ENCODE measurements around the gene CARD11. TPM values are rescaled to one million over a fixed set of nuclear protein-coding genes. Genes with fewer than 3 reads are reported as not detected.

CARD11 gene
- total RNA-seq, 1 donor: under 0.01 TPM

DNA sequence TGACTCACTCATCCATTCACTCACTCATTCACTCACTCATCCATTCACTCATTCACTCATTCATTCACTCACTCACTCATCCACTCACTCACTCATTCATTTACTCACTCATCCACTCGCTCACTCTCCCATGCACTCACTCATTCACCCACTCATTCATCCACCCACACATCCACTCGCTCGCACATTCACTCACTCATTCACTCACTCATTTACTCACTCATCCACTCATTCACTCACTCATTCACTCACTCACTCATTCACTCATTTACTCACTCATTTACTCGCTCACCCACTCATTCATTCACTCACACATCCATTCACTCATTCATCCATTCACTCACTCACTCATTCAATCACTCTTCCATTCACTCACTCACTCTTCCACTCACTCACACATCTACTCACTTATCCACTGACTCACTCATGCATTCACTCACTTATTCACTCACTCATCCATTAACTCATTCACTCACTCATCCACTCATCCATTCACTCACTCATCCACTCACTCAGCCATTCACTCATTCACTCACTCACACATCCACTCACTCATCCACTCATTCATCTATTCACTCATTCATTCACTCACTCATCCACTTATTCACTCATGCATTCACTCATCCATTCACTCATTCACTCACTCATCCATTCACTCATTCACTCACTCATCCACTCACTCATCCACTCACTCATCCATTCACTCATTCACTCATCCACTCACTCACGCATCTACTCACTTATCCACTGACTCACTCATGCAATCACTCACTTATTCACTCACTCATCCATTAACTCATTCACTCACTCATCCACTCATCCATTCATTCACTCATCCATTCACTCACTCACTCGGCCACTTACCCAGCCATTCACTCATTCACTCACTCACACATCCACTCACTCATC, 74.0 kb downstream of the CARD11 start:
- TF ChIP-seq, protein P1, sequence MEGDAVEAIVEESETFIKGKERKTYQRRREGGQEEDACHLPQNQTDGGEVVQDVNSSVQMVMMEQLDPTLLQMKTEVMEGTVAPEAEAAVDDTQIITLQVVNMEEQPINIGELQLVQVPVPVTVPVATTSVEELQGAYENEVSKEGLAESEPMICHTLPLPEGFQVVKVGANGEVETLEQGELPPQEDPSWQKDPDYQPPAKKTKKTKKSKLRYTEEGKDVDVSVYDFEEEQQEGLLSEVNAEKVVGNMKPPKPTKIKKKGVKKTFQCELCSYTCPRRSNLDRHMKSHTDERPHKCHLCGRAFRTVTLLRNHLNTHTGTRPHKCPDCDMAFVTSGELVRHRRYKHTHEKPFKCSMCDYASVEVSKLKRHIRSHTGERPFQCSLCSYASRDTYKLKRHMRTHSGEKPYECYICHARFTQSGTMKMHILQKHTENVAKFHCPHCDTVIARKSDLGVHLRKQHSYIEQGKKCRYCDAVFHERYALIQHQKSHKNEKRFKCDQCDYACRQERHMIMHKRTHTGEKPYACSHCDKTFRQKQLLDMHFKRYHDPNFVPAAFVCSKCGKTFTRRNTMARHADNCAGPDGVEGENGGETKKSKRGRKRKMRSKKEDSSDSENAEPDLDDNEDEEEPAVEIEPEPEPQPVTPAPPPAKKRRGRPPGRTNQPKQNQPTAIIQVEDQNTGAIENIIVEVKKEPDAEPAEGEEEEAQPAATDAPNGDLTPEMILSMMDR (IDR thresholded peaks at IDR 0.05; ENCODE audit: insufficient read depth, low read length): no peak
- H3K4me3 ChIP-seq (ENCODE audit: low read depth, low read length): no peak overlapping the region
- DNase-seq (ENCODE audit: low read depth): no peak

GRCh38 chr7:2968616-2969397, 74.9 kb downstream of the CARD11 start:
- TF ChIP-seq, protein P1 (IDR thresholded peaks at IDR 0.05; ENCODE audit: insufficient read depth, low read length): no peak
- H3K4me3 ChIP-seq (ENCODE audit: low read depth, low read length): no peak overlapping the region
- no peak for DNase-seq (ENCODE audit: low read depth)

DNA sequence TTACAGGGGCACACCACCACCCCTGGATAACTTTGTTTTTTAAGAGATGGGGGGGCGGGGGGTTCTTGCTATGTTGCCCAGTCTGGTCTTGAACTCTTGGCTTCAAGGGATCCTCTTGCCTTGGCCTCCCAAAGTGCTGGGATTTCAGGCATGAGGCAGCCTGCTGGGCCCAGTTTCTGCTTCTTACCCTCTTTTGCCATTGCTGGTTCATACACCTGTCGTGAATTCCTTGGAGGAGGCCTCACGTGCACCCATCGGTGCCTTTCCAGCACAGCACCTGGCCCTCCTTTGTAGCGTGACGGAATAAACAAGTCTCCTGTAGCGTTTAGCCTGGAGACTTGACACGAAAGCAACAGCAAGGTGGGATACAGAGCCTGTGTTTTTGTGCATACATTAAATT, 75.5 kb downstream of the CARD11 start:
- TF ChIP-seq, protein P1 (IDR thresholded peaks at IDR 0.05; ENCODE audit: insufficient read depth, low read length): no peak
- H3K4me3 ChIP-seq (ENCODE audit: low read depth, low read length): no peak overlapping the region
- no peak for DNase-seq (ENCODE audit: low read depth)

DNA sequence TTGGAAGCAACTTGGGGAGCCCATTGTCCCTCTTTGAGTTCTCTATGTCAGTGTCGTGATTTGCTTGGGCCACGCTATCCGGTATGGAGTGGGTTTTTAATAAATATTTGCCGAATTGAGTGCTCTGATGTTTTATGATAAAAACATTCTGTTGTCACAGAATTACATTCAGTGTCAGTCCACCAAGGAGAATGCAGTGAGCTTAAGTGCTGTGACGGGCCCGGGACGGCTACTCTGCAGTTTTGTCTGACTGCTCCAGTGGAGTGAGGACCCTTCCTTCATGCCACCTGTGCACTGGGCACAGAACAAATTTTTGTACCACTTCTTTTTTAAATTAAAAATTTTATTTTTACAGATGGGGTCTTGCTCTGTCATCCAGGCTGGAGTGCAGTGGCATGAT, 76.0 kb downstream of the CARD11 start:
- no peak overlapping the region for H3K4me3 ChIP-seq (ENCODE audit: low read depth, low read length)
- TF ChIP-seq, protein P1 (IDR thresholded peaks at IDR 0.05; ENCODE audit: insufficient read depth, low read length): no peak
- DNase-seq (ENCODE audit: low read depth): no peak

DNA sequence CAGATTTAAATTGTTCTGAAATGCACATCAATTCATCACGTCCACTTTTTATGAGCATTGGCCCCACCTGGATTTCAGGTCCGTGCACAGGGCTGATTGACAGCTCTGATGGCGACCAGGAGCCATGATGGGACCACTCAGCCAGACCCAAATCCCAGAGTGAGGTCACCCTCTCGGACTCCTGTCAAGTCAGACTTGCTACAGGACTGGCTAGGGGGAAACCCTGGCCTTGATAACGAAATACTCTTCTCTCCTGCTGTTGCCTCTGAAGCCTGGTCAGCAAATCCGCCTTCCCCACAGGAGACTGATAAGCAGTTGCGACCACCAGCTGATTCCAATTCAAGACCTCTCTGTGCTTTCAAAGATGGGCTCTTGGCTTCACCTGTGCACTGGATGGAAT, 76.4 kb downstream of the CARD11 start:
- no peak overlapping the region for H3K4me3 ChIP-seq (ENCODE audit: low read depth, low read length)
- DNase-seq (ENCODE audit: low read depth): no peak
- TF ChIP-seq, protein P1 (IDR thresholded peaks at IDR 0.05; ENCODE audit: insufficient read depth, low read length): no peak

DNA sequence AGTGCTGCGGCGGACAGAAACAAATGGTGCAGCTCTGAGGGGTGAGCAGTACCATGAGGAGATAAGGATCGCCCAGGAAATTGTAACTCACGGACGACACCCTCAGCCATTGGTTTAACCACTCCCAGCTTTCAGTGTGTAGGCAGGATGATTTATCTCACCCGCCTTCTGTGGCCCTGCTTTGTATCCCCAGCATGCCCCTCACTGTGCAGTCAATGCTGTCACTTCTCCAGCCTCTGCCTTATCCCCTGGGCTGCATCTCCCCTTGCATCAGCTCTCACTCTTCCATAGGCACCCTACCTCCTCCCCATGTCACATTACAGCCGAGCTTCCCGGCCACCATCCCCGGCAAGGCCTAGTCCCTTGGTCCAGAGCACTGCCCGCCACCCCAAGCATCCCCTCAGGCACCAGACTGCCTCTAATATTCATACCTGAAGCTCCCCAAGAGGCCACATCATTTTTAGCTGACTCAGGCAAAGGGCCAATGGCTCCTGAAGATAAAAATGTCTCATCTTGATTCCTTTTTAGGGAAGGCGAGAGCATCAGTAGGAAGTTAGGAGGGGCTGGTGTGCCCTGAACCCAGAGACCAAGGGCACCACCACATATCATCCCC, 77.1 kb downstream of the CARD11 start:
- H3K4me3 ChIP-seq (ENCODE audit: low read depth, low read length): no peak overlapping the region
- no peak for DNase-seq (ENCODE audit: low read depth)
- TF ChIP-seq, protein P1 (IDR thresholded peaks at IDR 0.05; ENCODE audit: insufficient read depth, low read length): no peak
